ENCODE results near the gene TBX1.

Gene TBX1

GRCh38 chr22:19799322-19800190 lies 39.0 kb downstream of the TBX1 start:
- Histone ChIP-seq H3K9ac (ENCODE audit: low read depth, low read length) (no peak overlapping the region), H3K27ac (ENCODE audit: low read length) (no peak overlapping the region), H3K4me2 (ENCODE audit: insufficient read depth, low read length) (no peak overlapping the region), H3K79me2 (ENCODE audit: insufficient read depth, low read length) (no peaks in the 10 kb centered on the region), H3K4me3 (ENCODE audit: low read depth in 1 of 2, low read length in 2 of 2) (no peak overlapping the region), H3K4me1 (ENCODE audit: insufficient read depth, low read length) (no peaks in the 10 kb centered on the region), H3K36me3 (ENCODE audit: insufficient read depth, low read length) (peaks cover 54% of the 10 kb centered on the region), H2AFZ (ENCODE audit: low read depth, low read length) (no peak overlapping the region), H4K20me1 (ENCODE audit: insufficient read depth, low read length) (no peaks in the 10 kb centered on the region; the same call in 1 of the 2 replicates), H3K9me3 (ENCODE audit: insufficient read depth, low read length, severe bottlenecking) (no peaks in the 10 kb centered on the region), H3K27me3 (ENCODE audit: insufficient read depth, low read length, poor library complexity) (no peaks in the 10 kb centered on the region)
- DNase-seq (no peak), ATAC-seq (ENCODE audit: insufficient read depth, low read depth) (no peak)
- TF ChIP-seq CTCF (IDR thresholded peaks at IDR 0.05; ENCODE audit: borderline replicate concordance, extremely low read depth, low read length, poor library complexity, severe bottlenecking) (no peak), EZH2 (IDR thresholded peaks at IDR 0.05; ENCODE audit: borderline replicate concordance, low read depth, low read length, severe bottlenecking) (no peak)

- TF ChIP-seq EZH2 (IDR thresholded peaks at IDR 0.05; ENCODE audit: borderline replicate concordance, low read depth, low read length, severe bottlenecking) (no peak), CTCF (IDR thresholded peaks at IDR 0.05; ENCODE audit: borderline replicate concordance, extremely low read depth, low read length, poor library complexity, severe bottlenecking) (no peak)
- Histone ChIP-seq H2AFZ (ENCODE audit: low read depth, low read length) (no peak overlapping the region), H3K27ac (ENCODE audit: low read length) (no peak overlapping the region), H3K4me3 (ENCODE audit: low read depth in 1 of 2, low read length in 2 of 2) (no peak overlapping the region), H4K20me1 (ENCODE audit: insufficient read depth, low read length) (no peaks in the 10 kb centered on the region; the same call in 1 of the 2 replicates), H3K9ac (ENCODE audit: low read depth, low read length) (no peak overlapping the region), H3K9me3 (ENCODE audit: insufficient read depth, low read length, severe bottlenecking) (no peaks in the 10 kb centered on the region), H3K27me3 (ENCODE audit: insufficient read depth, low read length, poor library complexity) (no peaks in the 10 kb centered on the region), H3K4me1 (ENCODE audit: insufficient read depth, low read length) (no peaks in the 10 kb centered on the region), H3K79me2 (ENCODE audit: insufficient read depth, low read length) (no peaks in the 10 kb centered on the region), H3K36me3 (ENCODE audit: insufficient read depth, low read length) (peaks cover 62% of the 10 kb centered on the region), H3K4me2 (ENCODE audit: insufficient read depth, low read length) (no peak overlapping the region)
- ATAC-seq (ENCODE audit: insufficient read depth, low read depth) (no peak), DNase-seq (no peak)
These were observed 39.7 kb downstream of the TBX1 start for GRCh38 chr22:19800306-19800705.

GRCh38 chr22:19800761-19801244 lies 40.2 kb downstream of the TBX1 start:
- H3K9ac ChIP-seq (ENCODE audit: low read depth, low read length): no peak overlapping the region
- no peaks in the 10 kb centered on the region; the same call in 1 of the 2 replicates for H4K20me1 ChIP-seq (ENCODE audit: insufficient read depth, low read length)
- no peak overlapping the region for H3K4me2 ChIP-seq (ENCODE audit: insufficient read depth, low read length)
- peaks cover 62% of the 10 kb centered on the region for H3K36me3 ChIP-seq (ENCODE audit: insufficient read depth, low read length)
- no peaks in the 10 kb centered on the region for H3K27me3 ChIP-seq (ENCODE audit: insufficient read depth, low read length, poor library complexity)
- DNase-seq (no peak), ATAC-seq (ENCODE audit: insufficient read depth, low read depth) (no peak; the same call in 2 of the 3 replicates)
- no peaks in the 10 kb centered on the region for H3K4me1 ChIP-seq (ENCODE audit: insufficient read depth, low read length)
- no peaks in the 10 kb centered on the region for H3K9me3 ChIP-seq (ENCODE audit: insufficient read depth, low read length, severe bottlenecking)
- no peak overlapping the region for H3K27ac ChIP-seq (ENCODE audit: low read length)
- H3K79me2 ChIP-seq (ENCODE audit: insufficient read depth, low read length): no peaks in the 10 kb centered on the region
- TF ChIP-seq EZH2 (IDR thresholded peaks at IDR 0.05; ENCODE audit: borderline replicate concordance, low read depth, low read length, severe bottlenecking) (no peak), CTCF (IDR thresholded peaks at IDR 0.05; ENCODE audit: borderline replicate concordance, extremely low read depth, low read length, poor library complexity, severe bottlenecking) (no peak)
- H3K4me3 ChIP-seq (ENCODE audit: low read depth in 1 of 2, low read length in 2 of 2): no peak overlapping the region
- H2AFZ ChIP-seq (ENCODE audit: low read depth, low read length): no peak overlapping the region

Measured in DND-41 (cell line).